Stomach (tissue), 9 donors: Measurements from ENCODE around the gene D2HGDH. TPM values are rescaled to one million over a fixed set of nuclear protein-coding genes. Genes with fewer than 3 reads are reported as not detected.
"Not testable (repeated sequence)": the region's sequence is repeated elsewhere in the genome, so short reads cannot be mapped to it uniquely, and the experiment has no call there.

Source experiments
- DNase-seq, 2 donors: peaks; one replicate each; pipeline versions ENCODE4 v3.0.0 to v3.0.0-alpha.2; 2013 to 2019
- H3K27ac ChIP-seq, 5 donors: fragments of 200-600 bp in 4 of 5; sonication (generic) in 4 of 5; one replicate each; pipeline ENCODE4 v1.5.1; 2013 to 2019; ENCODE audit warnings: mild to moderate bottlenecking in 1 of 5, moderate library complexity in 1 of 5
- H3K27me3 ChIP-seq, 3 donors: fragments of 200-600 bp; sonication (generic); one replicate each; pipeline ENCODE4 v1.5.1; 2017 to 2019; ENCODE audit warnings: mixed run types in 1 of 3
- H3K36me3 ChIP-seq, 4 donors: fragments of 200-600 bp; sonication (generic); 1 replicate in 3 of 4; 2 replicates in 1 of 4; pipeline ENCODE4 v1.5.1; 2016 to 2019
- H3K4me1 ChIP-seq, 4 donors: fragments of 200-600 bp; sonication (generic); one replicate each; pipeline ENCODE4 v1.5.1; 2016 to 2019
- H3K4me3 ChIP-seq, 4 donors: fragments of 200-600 bp; sonication (generic) in 3 of 4; one replicate each; pipeline ENCODE4 v1.5.1; 2016 to 2019; ENCODE audit warnings: mild to moderate bottlenecking in 1 of 4
- H3K9me3 ChIP-seq, 4 donors: fragments of 200-600 bp; sonication (generic); one replicate each; pipeline ENCODE4 v1.5.1; 2016 to 2019
- EP300 ChIP-seq: sonication (generic); formaldehyde crosslinking; IDR thresholded peaks from one replicate; pipeline ENCODE4 v1.6.1; 2017; ENCODE audit warnings: antibody characterized with exemption
- POLR2A ChIP-seq, 4 donors: fragments of 450-650 bp; IDR thresholded peaks; one replicate each; pipeline ENCODE4 v1.6.1; 2016; ENCODE audit warnings: antibody characterized with exemption in 4 of 4, control low read depth in 2 of 4, mild to moderate bottlenecking in 1 of 4, moderate library complexity in 1 of 4
- POLR2AphosphoS5 ChIP-seq, 3 donors: sonication (generic); formaldehyde crosslinking; IDR thresholded peaks; one replicate each; pipeline ENCODE4 v1.6.1; 2016; ENCODE audit warnings: antibody characterized with exemption in 3 of 3
- WGBS, 5 donors: extraction: QIAGEN DNeasy Blood & Tissue Kit in 3 of 5; methylation state at CpG; one replicate each; pipeline versions ENCODE4 v1.1.5 to v1.1.7; 2013 to 2018; 5-methylcytosine and 5-hydroxymethylcytosine counted together
- intact Hi-C: fragments of 100-400 bp; cut with DNase I; formaldehyde crosslinking; loops from one replicate; pipeline ENCODE4 v1.15.1; 2023; ENCODE audit warnings: low total_unique reads
- polyA plus RNA-seq, 3 donors: library from polyadenylated mRNA; stranded (reverse); fragments of 200-250 nt; gene quantifications; one replicate each; pipeline ENCODE4 v1.2.3, GENCODE V29; 2013
- total RNA-seq, 5 donors: library from RNA; depleted of rRNA; stranded (reverse); fragments of >200 nt; gene quantifications; one replicate each; pipeline versions ENCODE4 v1.1.0 to v1.2.3, GENCODE V29; 2014 to 2016
- TF ChIP-seq, protein P1 (sequence below), 7 experiments: fragments of 450-650 bp in 4 of 7; fragments of 200-600 bp in 3 of 7; sonication (generic) in 3 of 7; IDR thresholded peaks; one replicate each; pipeline ENCODE4 v1.5.1; 2016 to 2019; ENCODE audit warnings: antibody characterized with exemption in 7 of 7, control low read depth in 2 of 7, mild to moderate bottlenecking in 1 of 7
- donor health status: healthy with polysubstance abuse.
- donor health status: Bipolar disorder and iron deficiency.
- donor health status: healthy.

Gene D2HGDH
- total and polyA plus RNA-seq, 8 donors, result 17.3 to 369 (median 27.9) TPM

DNA sequence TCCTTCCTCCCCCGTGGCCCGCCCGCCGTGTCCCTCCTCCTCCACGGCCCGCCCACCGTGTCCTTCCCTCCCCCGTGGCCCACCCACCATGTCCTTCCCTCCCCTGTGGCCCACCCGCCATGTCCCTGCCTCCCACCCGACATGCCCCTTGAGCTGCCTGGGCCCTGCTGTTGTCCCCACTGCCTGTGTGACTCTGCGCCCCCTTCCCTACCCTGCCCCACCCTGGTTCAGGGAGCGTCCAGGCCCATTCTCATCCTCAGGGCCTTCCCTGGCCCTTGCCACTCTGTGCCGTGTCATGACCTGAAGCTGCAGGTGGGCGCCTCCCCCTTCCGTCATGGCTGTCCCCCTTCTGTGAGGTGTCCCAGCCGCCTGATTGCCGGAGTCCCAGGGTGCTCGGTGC, 20.7 kb downstream of the D2HGDH start:
- no peak for DNase-seq
- Histone ChIP-seq H3K9me3 (peaks cover 0 to under 1% (median 0%) of the 10 kb centered on the region in 4 donors), H3K36me3 (peaks cover 35 to 97% (median 95%) of the 10 kb centered on the region in 4 donors), H3K4me1 (no peaks in the 10 kb centered on the region), H3K27me3 (no peaks in the 10 kb centered on the region), H3K27ac (no peak overlapping the region), H3K4me3 (no peak overlapping the region)
- 92 to 96% (median 93%) methylated on average over 11 to 18 of the region's 18 CpGs for WGBS, 5 donors
- TF ChIP-seq POLR2A (IDR thresholded peaks at IDR 0.05), result no peak
- TF ChIP-seq, protein P1, sequence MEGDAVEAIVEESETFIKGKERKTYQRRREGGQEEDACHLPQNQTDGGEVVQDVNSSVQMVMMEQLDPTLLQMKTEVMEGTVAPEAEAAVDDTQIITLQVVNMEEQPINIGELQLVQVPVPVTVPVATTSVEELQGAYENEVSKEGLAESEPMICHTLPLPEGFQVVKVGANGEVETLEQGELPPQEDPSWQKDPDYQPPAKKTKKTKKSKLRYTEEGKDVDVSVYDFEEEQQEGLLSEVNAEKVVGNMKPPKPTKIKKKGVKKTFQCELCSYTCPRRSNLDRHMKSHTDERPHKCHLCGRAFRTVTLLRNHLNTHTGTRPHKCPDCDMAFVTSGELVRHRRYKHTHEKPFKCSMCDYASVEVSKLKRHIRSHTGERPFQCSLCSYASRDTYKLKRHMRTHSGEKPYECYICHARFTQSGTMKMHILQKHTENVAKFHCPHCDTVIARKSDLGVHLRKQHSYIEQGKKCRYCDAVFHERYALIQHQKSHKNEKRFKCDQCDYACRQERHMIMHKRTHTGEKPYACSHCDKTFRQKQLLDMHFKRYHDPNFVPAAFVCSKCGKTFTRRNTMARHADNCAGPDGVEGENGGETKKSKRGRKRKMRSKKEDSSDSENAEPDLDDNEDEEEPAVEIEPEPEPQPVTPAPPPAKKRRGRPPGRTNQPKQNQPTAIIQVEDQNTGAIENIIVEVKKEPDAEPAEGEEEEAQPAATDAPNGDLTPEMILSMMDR (IDR thresholded peaks at IDR 0.05), result no peak
- TF ChIP-seq POLR2AphosphoS5 (IDR thresholded peaks at IDR 0.05), result no peak
- TF ChIP-seq EP300, result no peak
- intact Hi-C loops, result no loop called here

DNA sequence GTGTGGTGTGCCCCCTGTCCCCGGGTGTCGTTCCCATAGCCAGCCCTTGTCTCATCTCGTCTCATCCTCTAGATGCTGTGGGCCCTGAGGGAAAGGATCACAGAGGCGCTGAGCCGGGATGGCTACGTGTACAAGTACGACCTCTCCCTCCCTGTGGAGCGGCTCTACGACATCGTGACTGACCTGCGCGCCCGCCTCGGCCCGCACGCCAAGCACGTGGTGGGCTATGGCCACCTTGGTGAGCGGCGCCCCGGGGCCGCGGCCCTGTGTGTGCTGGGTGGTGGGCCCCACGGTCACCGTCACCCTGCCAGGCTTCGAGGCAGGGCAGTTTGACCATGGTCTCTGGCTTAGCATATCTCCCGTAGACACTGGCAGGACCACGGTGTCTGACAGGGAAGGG, 21.3 kb downstream of the D2HGDH start:
- H3K36me3 ChIP-seq, result peaks cover 35 to 98% (median 92%) of the 10 kb centered on the region in 4 donors
- no peak overlapping the region for H3K27ac ChIP-seq
- H3K4me1 ChIP-seq, result no peaks in the 10 kb centered on the region
- H3K27me3 ChIP-seq, result no peaks in the 10 kb centered on the region
- WGBS, 5 donors, result 96 to 100% (median 96%) methylated on average over 1 to 27 of the region's 27 CpGs
- intact Hi-C loops, result no loop called here
- no peak for DNase-seq
- peaks cover 0 to 4% (median 0%) of the 10 kb centered on the region in 4 donors for H3K9me3 ChIP-seq
- no peak for TF ChIP-seq POLR2A (IDR thresholded peaks at IDR 0.05)
- TF ChIP-seq, protein P1 (IDR thresholded peaks at IDR 0.05), result no peak
- no peak for TF ChIP-seq POLR2AphosphoS5 (IDR thresholded peaks at IDR 0.05)
- TF ChIP-seq EP300, result no peak
- no peak overlapping the region for H3K4me3 ChIP-seq

DNA sequence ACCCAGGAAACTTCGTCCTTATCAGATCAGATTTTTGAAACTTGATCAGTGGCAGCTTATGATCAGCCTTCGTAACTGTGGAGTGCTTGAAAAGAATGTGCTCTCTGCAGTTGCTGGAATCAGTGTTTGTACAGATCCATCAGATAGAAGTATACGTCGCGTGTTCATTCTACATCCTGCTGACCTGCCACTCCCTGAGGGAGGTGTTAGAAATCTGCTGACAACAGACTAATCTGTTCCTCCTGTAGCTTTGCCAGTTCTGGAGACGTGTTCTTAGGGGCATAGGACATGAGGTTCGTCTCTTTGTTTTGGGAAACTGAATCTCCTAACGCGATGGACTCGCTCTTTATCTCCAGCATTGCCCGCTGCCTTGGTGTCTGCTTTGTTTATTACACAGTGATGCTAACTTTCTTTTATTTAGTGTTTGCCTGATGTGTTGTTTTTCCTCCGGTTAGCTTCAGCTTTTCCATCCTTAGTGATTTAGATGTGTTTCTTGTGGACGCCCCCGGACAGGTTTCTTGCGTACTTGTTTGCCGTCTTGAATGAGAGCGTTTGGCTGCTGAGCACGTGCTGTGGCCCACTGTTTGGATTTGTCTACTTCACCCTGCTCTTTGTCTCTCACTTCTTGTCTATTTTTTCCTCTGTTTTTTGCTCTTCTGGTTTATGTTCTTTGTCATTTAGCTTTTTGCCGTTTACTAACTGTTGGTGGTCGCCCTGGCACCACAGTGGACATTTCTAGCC, 24.8 kb downstream of the D2HGDH start:
- Histone ChIP-seq H3K36me3 (peaks cover 29 to 86% (median 71%) of the 10 kb centered on the region in 4 donors), H3K4me1 (peaks cover 0 to 8% (median 2%) of the 10 kb centered on the region in 4 donors), H3K9me3 (peaks cover 0 to 4% (median 0%) of the 10 kb centered on the region in 4 donors), H3K27me3 (no peaks in the 10 kb centered on the region), H3K4me3 (no peak overlapping the region), H3K27ac (no peak overlapping the region)
- intact Hi-C loops, result no loop called here
- TF ChIP-seq, protein P1 (IDR thresholded peaks at IDR 0.05), result no peak
- TF ChIP-seq POLR2A (IDR thresholded peaks at IDR 0.05), result no peak
- TF ChIP-seq EP300, result no peak
- TF ChIP-seq POLR2AphosphoS5 (IDR thresholded peaks at IDR 0.05), result no peak
- DNase-seq, result no peak
- 82 to 88% (median 84%) methylated on average over 20 of the region's 20 CpGs for WGBS, 5 donors

DNA sequence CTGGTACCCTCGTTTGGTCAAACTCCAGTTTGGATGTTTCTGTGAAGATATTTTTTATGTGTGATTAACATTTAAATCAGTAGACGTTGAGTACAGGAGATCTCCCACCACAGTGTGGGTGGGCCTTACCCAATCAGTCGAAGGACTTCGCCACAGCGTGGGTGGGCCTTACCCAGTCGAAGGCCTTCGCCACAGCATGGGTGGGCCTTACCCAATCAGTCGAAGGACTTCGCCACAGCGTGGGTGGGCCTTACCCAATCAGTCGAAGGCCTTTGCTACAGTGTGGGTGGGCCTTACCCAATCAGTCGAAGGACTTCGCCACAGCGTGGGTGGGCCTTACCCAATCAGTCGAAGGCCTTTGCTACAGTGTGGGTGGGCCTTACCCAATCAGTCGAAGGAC, 25.5 kb downstream of the D2HGDH start:
- H3K27me3 ChIP-seq, H3K27ac ChIP-seq, H3K4me1 ChIP-seq, H3K9me3 ChIP-seq, H3K4me3 ChIP-seq, intact Hi-C loops, DNase-seq: not testable (repeated sequence)
- peaks cover 24 to 83% (median 67%) of the 10 kb centered on the region in 4 donors for H3K36me3 ChIP-seq
- WGBS, 5 donors, result 90 to 97% (median 92%) methylated on average over 7 to 14 of the region's 16 CpGs

DNA sequence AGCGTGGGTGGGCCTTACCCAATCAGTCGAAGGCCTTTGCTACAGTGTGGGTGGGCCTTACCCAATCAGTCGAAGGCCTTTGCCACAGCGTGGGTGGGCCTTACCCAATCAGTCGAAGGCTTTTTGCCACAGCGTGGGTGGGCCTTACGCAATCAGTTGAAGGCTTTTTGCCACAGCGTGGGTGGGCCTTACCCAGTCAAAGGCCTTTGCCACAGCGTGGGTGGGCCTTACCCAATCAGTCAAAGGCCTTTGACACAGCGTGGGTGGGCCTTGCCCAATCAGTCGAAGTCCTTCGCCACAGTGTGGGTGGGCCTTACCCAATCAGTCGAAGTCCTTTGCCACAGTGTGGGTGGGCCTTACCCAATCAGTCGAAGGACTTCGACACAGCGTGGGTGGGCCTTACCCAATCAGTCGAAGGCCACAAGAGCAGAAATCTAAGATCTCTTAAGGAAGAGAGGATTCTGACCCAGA, 25.9 kb downstream of the D2HGDH start:
- Histone ChIP-seq H3K9me3 (peaks cover 0 to 4% (median 0%) of the 10 kb centered on the region in 4 donors), H3K36me3 (peaks cover 19 to 79% (median 63%) of the 10 kb centered on the region in 4 donors), H3K27me3 (no peaks in the 10 kb centered on the region), H3K4me3 (no peak overlapping the region), H3K4me1 (peaks cover 0 to 8% (median 4%) of the 10 kb centered on the region in 4 donors), H3K27ac (no peak overlapping the region)
- TF ChIP-seq EP300, result no peak
- TF ChIP-seq, protein P1 (IDR thresholded peaks at IDR 0.05), result no peak
- TF ChIP-seq POLR2AphosphoS5 (IDR thresholded peaks at IDR 0.05), result no peak
- TF ChIP-seq POLR2A (IDR thresholded peaks at IDR 0.05), result no peak
- 94 to 97% (median 96%) methylated on average over 15 to 17 of the region's 17 CpGs for WGBS, 5 donors
- DNase-seq, result no peak
- intact Hi-C loops, result no loop called here
